GM23338 (cell line): Measurements from ENCODE around the gene CCDC69. TPM values are rescaled to one million over a fixed set of nuclear protein-coding genes. Genes with fewer than 3 reads are reported as not detected.
A peak's percentile ranks its signal among the peaks of the same experiment; 100 is the strongest.

Experiments used
- ATAC-seq: fragments of 200-7000 bp; cut with Tn5 transposase; 3 replicates; pipeline ENCODE4 v1.9.1; 2020
- DNase-seq: peaks from one replicate; pipeline ENCODE4 v3.0.0-alpha.2; 2015; ENCODE audit warnings: low spot score
- H2AFZ ChIP-seq: fragments of 200-600 bp; sonication (generic); 2 replicates; pipeline ENCODE4 v1.8.0; 2016; ENCODE audit warnings: antibody characterized with exemption, mild to moderate bottlenecking, moderate library complexity
- H3F3A ChIP-seq: fragments of 200-600 bp; sonication (generic); replicated peaks from 2 replicates; pipeline ENCODE4 v1.8.0; 2017; ENCODE audit warnings: antibody characterized with exemption, mixed run types, low read depth
- H3K27ac ChIP-seq: fragments of 200-600 bp; sonication (generic); 2 replicates; pipeline ENCODE4 v1.6.1; 2016; ENCODE audit warnings: low read depth
- H3K27me3 ChIP-seq: fragments of 200-600 bp; sonication (generic); 2 replicates; pipeline ENCODE4 v1.8.0; 2016; ENCODE audit warnings: mild to moderate bottlenecking, mixed run types, moderate library complexity; ENCODE audit not compliant: insufficient read depth
- H3K36me3 ChIP-seq: fragments of 200-600 bp; sonication (generic); 2 replicates; pipeline ENCODE4 v1.8.0; 2016; ENCODE audit warnings: mild to moderate bottlenecking; ENCODE audit not compliant: insufficient read depth
- H3K4me1 ChIP-seq: fragments of 200-600 bp; sonication (generic); 2 replicates; pipeline ENCODE4 v1.8.0; 2016; ENCODE audit warnings: mild to moderate bottlenecking, moderate library complexity; ENCODE audit not compliant: insufficient read depth
- H3K4me2 ChIP-seq: fragments of 200-600 bp; sonication (generic); 2 replicates; pipeline ENCODE4 v1.7.1; 2017; ENCODE audit warnings: mixed run types
- H3K4me3 ChIP-seq: fragments of 200-600 bp; sonication (generic); 2 replicates; pipeline ENCODE4 v1.6.1; 2016; ENCODE audit warnings: mixed run types
- H3K79me2 ChIP-seq: fragments of 200-600 bp; sonication (generic); replicated peaks from 2 replicates; pipeline ENCODE4 v1.8.0; 2017; ENCODE audit warnings: mild to moderate bottlenecking; ENCODE audit not compliant: insufficient read depth
- H3K9me2 ChIP-seq: fragments of 200-600 bp; sonication (generic); 2 replicates; pipeline ENCODE4 v1.8.0; 2017; ENCODE audit not compliant: insufficient read depth
- H4K20me1 ChIP-seq: fragments of 200-600 bp; sonication (generic); replicated peaks from 2 replicates; pipeline ENCODE4 v1.8.0; 2017; ENCODE audit warnings: mild to moderate bottlenecking; ENCODE audit not compliant: insufficient read depth
- H3K27ac Mint-ChIP-seq: 2 replicates; pipeline ENCODE4 v1.8.0; 2020; ENCODE audit warnings: inconsistent platforms, mild to moderate bottlenecking, moderate library complexity, mixed read lengths
- H3K27me3 Mint-ChIP-seq: 3 replicates; pipeline ENCODE4 v1.8.0; 2022; ENCODE audit warnings: low read depth, mild to moderate bottlenecking, moderate library complexity, mixed read lengths, inconsistent platforms; ENCODE audit not compliant: insufficient read depth, poor library complexity
- H3K36me3 Mint-ChIP-seq: 3 replicates; pipeline ENCODE4 v1.8.0; 2021; ENCODE audit warnings: low read depth, mild to moderate bottlenecking, inconsistent platforms, moderate library complexity, mixed read lengths
- H3K4me1 Mint-ChIP-seq: 3 replicates; pipeline ENCODE4 v1.8.0; 2020; ENCODE audit warnings: mild to moderate bottlenecking, inconsistent platforms, mixed read lengths
- H3K4me3 Mint-ChIP-seq: 3 replicates; pipeline ENCODE4 v1.8.0; 2021; ENCODE audit warnings: moderate library complexity, mild to moderate bottlenecking, inconsistent platforms, mixed read lengths
- H3K9me3 Mint-ChIP-seq: 3 replicates; pipeline ENCODE4 v1.8.0; 2020; ENCODE audit warnings: moderate library complexity, mild to moderate bottlenecking, inconsistent platforms, mixed read lengths
- CREB1 ChIP-seq: fragments of 250-450 bp; sonication (Bioruptor Pico); IDR thresholded peaks from 2 replicates; pipeline ENCODE4 v1.5.0; 2020; ENCODE audit warnings: low read depth, mild to moderate bottlenecking, moderate library complexity
- ETS1 ChIP-seq: IDR thresholded peaks from 2 replicates; pipeline ENCODE4 v1.6.1; 2016; ENCODE audit warnings: antibody characterized with exemption
- EZH2 ChIP-seq: fragments of 200-600 bp; sonication (generic); IDR thresholded peaks from one replicate; pipeline ENCODE4 v1.8.0; 2017; ENCODE audit warnings: antibody characterized with exemption, mild to moderate bottlenecking, low read depth; ENCODE audit not compliant: unreplicated experiment
- JUNB ChIP-seq: IDR thresholded peaks from one replicate; pipeline ENCODE4 v1.6.1; 2016; ENCODE audit warnings: antibody characterized with exemption; ENCODE audit not compliant: unreplicated experiment
- NANOG ChIP-seq: IDR thresholded peaks from 2 replicates; pipeline ENCODE4 v1.6.1; 2016; ENCODE audit warnings: antibody characterized with exemption, borderline replicate concordance
- POLR2AphosphoS5 ChIP-seq: IDR thresholded peaks from 2 replicates; pipeline ENCODE4 v1.6.1; 2016; ENCODE audit warnings: antibody characterized with exemption, low read depth
- STAT1 ChIP-seq: IDR thresholded peaks from one replicate; pipeline ENCODE4 v1.6.1; 2016; ENCODE audit warnings: antibody characterized with exemption; ENCODE audit not compliant: unreplicated experiment
- ZNF114 ChIP-seq: fragments of 250-450 bp; sonication (Bioruptor Pico); IDR thresholded peaks from 2 replicates; pipeline ENCODE4 v1.5.0; 2020; ENCODE audit warnings: mild to moderate bottlenecking, moderate library complexity
- ZNF331 ChIP-seq: fragments of 250-450 bp; sonication (Bioruptor Pico); IDR thresholded peaks from 2 replicates; pipeline ENCODE4 v1.5.0; 2020; ENCODE audit warnings: low read depth, mild to moderate bottlenecking, moderate library complexity
- ZNF462 ChIP-seq: fragments of 250-450 bp; sonication (Bioruptor Pico); IDR thresholded peaks from 2 replicates; pipeline ENCODE4 v1.5.0; 2020; ENCODE audit warnings: mild to moderate bottlenecking, moderate library complexity
- polyA plus RNA-seq: library from polyadenylated mRNA; unstranded; fragments of >200 nt; fragmentation: Nextera tagmentation; extraction: Ambion mirVana; gene quantifications from 2 replicates; pipeline ENCODE4 v1.2.1, GENCODE V29; 2016
- total RNA-seq: library from RNA; depleted of rRNA; stranded (reverse); fragments of >200 nt; shearing (Covaris generic); gene quantifications from 2 replicates; pipeline ENCODE4 v1.2.3, GENCODE V29; 2014
- TF ChIP-seq, protein P1 (sequence below), 2 experiments: fragments of 200-600 bp in 1 of 2; sonication (generic) in 1 of 2; conservative IDR thresholded peaks; 2 replicates each; pipeline versions ENCODE4 v1.5.1 to v1.6.1; 2016 to 2017; ENCODE audit warnings: antibody characterized with exemption in 2 of 2, low read depth in 2 of 2, mild to moderate bottlenecking in 2 of 2, moderate library complexity in 1 of 2

Gene CCDC69
- total and polyA plus RNA-seq, 2 experiments from 2014 or later = 2.7 to 5.3 TPM

DNA sequence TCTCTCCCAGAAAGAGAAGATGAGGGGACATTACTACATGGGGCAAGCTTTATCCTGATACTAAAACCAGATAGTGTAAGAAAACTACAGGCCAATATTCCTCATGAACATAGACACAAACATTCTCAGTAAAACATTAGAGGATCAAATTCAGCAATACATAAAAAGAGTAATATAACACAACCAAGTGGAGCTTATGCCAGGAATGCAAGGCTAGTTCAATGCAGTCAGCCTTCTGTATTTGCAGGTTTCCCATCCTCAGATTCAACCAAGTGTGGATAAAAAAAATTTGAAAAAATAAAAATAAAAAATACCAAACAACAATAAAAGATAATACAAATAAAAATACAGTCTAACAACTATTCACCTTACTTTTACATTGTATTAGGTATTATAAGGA lies 31.3 kb downstream of the CCDC69 start (continued):
- TF ChIP-seq, protein P1, sequence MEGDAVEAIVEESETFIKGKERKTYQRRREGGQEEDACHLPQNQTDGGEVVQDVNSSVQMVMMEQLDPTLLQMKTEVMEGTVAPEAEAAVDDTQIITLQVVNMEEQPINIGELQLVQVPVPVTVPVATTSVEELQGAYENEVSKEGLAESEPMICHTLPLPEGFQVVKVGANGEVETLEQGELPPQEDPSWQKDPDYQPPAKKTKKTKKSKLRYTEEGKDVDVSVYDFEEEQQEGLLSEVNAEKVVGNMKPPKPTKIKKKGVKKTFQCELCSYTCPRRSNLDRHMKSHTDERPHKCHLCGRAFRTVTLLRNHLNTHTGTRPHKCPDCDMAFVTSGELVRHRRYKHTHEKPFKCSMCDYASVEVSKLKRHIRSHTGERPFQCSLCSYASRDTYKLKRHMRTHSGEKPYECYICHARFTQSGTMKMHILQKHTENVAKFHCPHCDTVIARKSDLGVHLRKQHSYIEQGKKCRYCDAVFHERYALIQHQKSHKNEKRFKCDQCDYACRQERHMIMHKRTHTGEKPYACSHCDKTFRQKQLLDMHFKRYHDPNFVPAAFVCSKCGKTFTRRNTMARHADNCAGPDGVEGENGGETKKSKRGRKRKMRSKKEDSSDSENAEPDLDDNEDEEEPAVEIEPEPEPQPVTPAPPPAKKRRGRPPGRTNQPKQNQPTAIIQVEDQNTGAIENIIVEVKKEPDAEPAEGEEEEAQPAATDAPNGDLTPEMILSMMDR (conservative IDR thresholded peaks at IDR 0.05; ENCODE audit: low read depth in 2 of 2) = no peak
- no peak for TF ChIP-seq CREB1 (CRISPR knock-in tag)

DNA sequence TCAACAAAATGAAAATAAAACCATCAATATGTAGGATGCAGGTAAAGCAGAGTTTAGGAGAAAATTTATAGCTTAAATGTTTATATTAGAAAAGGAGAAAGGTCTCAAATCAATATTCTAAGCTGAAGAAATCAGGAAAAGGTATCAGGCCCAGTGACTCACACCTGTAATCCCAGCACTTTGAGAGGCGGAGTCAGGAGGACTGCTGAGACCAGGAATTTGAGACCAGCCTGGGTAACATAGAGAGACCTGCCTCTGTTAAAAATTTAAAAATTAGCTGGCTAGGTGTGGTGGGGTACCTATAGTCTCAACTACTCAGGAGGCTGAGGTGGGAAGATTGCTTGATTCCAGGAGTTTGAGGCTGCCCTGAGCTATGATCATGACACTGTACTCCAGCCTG lies 32.2 kb downstream of the CCDC69 start:
- ATAC-seq (peak; percentile 82), DNase-seq (peak; percentile 54)
- H2AFZ ChIP-seq = no peak overlapping the region
- H3K4me3 ChIP-seq = no peak overlapping the region
- H3K9me3 Mint-ChIP-seq = no peaks in the 10 kb centered on the region; the same call in 2 of the 3 replicates
- no peaks in the 10 kb centered on the region for H3K9me2 ChIP-seq
- no peak overlapping the region for H3K4me3 Mint-ChIP-seq
- no peaks in the 10 kb centered on the region for H3K36me3 ChIP-seq
- no peak overlapping the region for H3K27ac ChIP-seq
- no peaks in the 10 kb centered on the region for H3K36me3 Mint-ChIP-seq
- no peaks in the 10 kb centered on the region for H4K20me1 ChIP-seq
- H3K27ac Mint-ChIP-seq = no peak overlapping the region
- peaks cover 12% of the 10 kb centered on the region for H3K4me1 Mint-ChIP-seq
- H3K4me2 ChIP-seq = no peak overlapping the region
- H3K27me3 Mint-ChIP-seq = peaks cover 3% of the 10 kb centered on the region
- H3K79me2 ChIP-seq = no peaks in the 10 kb centered on the region
- H3K27me3 ChIP-seq = no peaks in the 10 kb centered on the region
- H3F3A ChIP-seq = no peaks in the 10 kb centered on the region
- no peaks in the 10 kb centered on the region; the same call in 1 of the 2 replicates for H3K4me1 ChIP-seq
- TF ChIP-seq NANOG (no peak), JUNB (no peak), ZNF462 (CRISPR knock-in tag) (no peak), ETS1 (no peak), ZNF331 (no peak), ZNF114 (no peak), POLR2AphosphoS5 (no peak), STAT1 (no peak), EZH2 (no peak)
- TF ChIP-seq, protein P1 (conservative IDR thresholded peaks at IDR 0.05; ENCODE audit: low read depth in 2 of 2) = no peak
